HCT116 (cell line): ENCODE data around the gene NME9.

ENCODE experiments used
- ATF3 ChIP-seq: IDR thresholded peaks from 2 replicates; pipeline ENCODE4 v1.6.1; 2012
- CBX3 ChIP-seq: IDR thresholded peaks from 2 replicates; pipeline ENCODE4 v1.6.1; 2012; ENCODE audit warnings: low read depth
- CTCF ChIP-seq, 3 experiments: fragments of 200-600 bp in 1 of 3; sonication (generic) in 1 of 3; IDR thresholded peaks in 2 of 3; conservative IDR thresholded peaks in 1 of 3; 2 replicates each; pipeline ENCODE4 v1.5.1; 2012 to 2017; ENCODE audit warnings: low read depth in 2 of 3, low read length in 2 of 3, antibody characterized with exemption in 1 of 3, borderline replicate concordance in 1 of 3, control low read depth in 1 of 3, mild to moderate bottlenecking in 1 of 3, mixed read lengths in 1 of 3, mixed run types in 1 of 3, moderate library complexity in 1 of 3; ENCODE audit not compliant: insufficient read depth in 1 of 3
- EZH2 ChIP-seq: fragments of 200-600 bp; sonication (generic); IDR thresholded peaks from 2 replicates; pipeline ENCODE4 v1.6.1; 2017; ENCODE audit warnings: antibody characterized with exemption, mixed run types
- POLR2A ChIP-seq: IDR thresholded peaks from 2 replicates; pipeline ENCODE4 v1.7.0; 2011; ENCODE audit warnings: borderline replicate concordance; ENCODE audit not compliant: insufficient read depth, insufficient read length; ENCODE audit errors: extremely low read depth
- POLR2AphosphoS5 ChIP-seq: IDR thresholded peaks from 2 replicates; pipeline ENCODE4 v1.6.1; 2011; ENCODE audit warnings: mild to moderate bottlenecking, low read depth, low read length, moderate library complexity
- SIN3A ChIP-seq: IDR thresholded peaks from 2 replicates; pipeline ENCODE4 v1.6.1; 2012; ENCODE audit warnings: low read depth
- SRF ChIP-seq: IDR thresholded peaks from 2 replicates; pipeline ENCODE4 v1.6.1; 2012; ENCODE audit warnings: low read depth
- TCF7L2 ChIP-seq: IDR thresholded peaks from 2 replicates; pipeline ENCODE4 v1.7.0; 2011; ENCODE audit warnings: borderline replicate concordance, inconsistent platforms; ENCODE audit not compliant: insufficient read depth, insufficient read length; ENCODE audit errors: extremely low read depth
- ZNF274 ChIP-seq: fragments of 200-500 bp; sonication (Bioruptor generic); IDR thresholded peaks from 2 replicates; pipeline ENCODE4 v1.6.1; 2014; ENCODE audit warnings: mild to moderate bottlenecking, low read depth, low read length, inconsistent platforms

- TF ChIP-seq CTCF (IDR thresholded peaks at IDR 0.05 in 2 of 3, conservative IDR thresholded peaks at IDR 0.05 in 1 of 3; ENCODE audit: borderline replicate concordance in 1 of 3, insufficient read depth in 1 of 3, low read depth in 2 of 3, low read length in 2 of 3) (no peak), SRF (no peak), EZH2 (no peak), POLR2AphosphoS5 (no peak), POLR2A (no peak), TCF7L2 (no peak), ZNF274 (no peak), SIN3A (no peak), ATF3 (no peak), CBX3 (no peak)
Observed at GRCh38 chr3:138349926-138350665, 20.4 kb upstream of the NME9 start.
